ENCODE measurements around the gene ETS1.
A peak's percentile ranks its signal among the peaks of the same experiment; 100 is the strongest.

DNA sequence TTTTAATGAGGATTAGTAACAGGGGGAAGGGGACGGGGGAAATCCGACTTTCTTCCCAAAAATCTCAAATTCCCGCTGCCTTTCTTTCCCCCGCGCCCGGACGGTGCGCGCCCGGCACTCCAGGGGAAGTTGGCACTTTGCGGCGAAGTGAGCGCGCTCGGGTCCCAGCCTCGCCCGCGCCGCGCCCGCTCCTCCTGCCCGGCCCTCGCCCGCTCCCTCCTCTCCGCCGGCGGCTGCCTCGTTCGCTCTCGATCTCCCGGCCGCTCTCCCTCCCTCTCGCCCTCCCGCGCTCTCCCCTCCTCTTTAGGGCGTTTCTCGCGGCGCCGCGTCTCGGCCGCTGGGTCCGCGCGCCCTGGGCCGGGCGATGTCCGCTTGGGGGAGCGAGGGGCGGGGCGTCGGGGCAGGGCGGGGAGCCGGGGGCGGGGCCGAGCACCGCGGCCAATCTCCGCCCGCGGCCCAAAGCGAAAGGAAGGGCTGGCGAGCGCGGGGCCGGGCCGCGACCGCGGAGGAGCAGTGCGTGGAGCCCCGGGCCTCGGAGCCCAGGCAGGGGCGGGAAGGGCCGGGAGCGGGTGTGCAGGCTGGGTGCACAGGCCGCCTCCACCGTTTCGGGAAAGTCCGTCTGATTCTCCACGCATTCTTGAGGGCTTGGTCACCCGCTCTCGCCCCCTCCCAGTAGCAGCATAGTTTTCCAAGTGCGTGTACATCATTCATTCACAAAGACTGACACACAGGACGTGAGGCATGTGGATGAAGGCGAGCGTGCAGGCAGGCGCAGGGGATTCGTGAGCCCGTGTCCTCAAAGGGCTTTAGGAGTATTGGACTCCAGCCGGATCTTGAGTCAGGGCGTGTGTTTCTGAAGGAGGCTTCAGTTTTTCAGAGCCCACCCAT, 65.1 kb downstream of the ETS1 start:
- TF ChIP-seq, protein P1, sequence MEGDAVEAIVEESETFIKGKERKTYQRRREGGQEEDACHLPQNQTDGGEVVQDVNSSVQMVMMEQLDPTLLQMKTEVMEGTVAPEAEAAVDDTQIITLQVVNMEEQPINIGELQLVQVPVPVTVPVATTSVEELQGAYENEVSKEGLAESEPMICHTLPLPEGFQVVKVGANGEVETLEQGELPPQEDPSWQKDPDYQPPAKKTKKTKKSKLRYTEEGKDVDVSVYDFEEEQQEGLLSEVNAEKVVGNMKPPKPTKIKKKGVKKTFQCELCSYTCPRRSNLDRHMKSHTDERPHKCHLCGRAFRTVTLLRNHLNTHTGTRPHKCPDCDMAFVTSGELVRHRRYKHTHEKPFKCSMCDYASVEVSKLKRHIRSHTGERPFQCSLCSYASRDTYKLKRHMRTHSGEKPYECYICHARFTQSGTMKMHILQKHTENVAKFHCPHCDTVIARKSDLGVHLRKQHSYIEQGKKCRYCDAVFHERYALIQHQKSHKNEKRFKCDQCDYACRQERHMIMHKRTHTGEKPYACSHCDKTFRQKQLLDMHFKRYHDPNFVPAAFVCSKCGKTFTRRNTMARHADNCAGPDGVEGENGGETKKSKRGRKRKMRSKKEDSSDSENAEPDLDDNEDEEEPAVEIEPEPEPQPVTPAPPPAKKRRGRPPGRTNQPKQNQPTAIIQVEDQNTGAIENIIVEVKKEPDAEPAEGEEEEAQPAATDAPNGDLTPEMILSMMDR (IDR thresholded peaks at IDR 0.05) = no peak
- TF ChIP-seq EZH2phosphoT487 (IDR thresholded peaks at IDR 0.05) = peak; percentile 61
- peak; percentile 83 for TF ChIP-seq EZH2 (IDR thresholded peaks at IDR 0.05)
